ENCODE data around the gene GNAT1. TPM values are rescaled to one million over a fixed set of nuclear protein-coding genes. Genes with fewer than 3 reads are reported as not detected.

The GNAT1 gene
- total and polyA plus RNA-seq, 2 of the 13 experiments (the other 11 are each of a cell fraction or from before 2014, with no cell fraction given) = 0.15 TPM; not detected in 1

GRCh38 chr3:50208677-50209344, 17.4 kb downstream of the GNAT1 start (continued):
- TF ChIP-seq SMAD9 (CRISPR knock-in tag; IDR thresholded peaks at IDR 0.05) (no peak), TSC22D2 (CRISPR knock-in tag; IDR thresholded peaks at IDR 0.05; ENCODE audit: borderline replicate concordance) (peak; percentile 47; the same call in 1 of the 2 replicates), ATF5 (CRISPR knock-in tag; IDR thresholded peaks at IDR 0.05; ENCODE audit: low read depth) (no peak), NR2F1 (CRISPR knock-in tag; IDR thresholded peaks at IDR 0.05) (peak; percentile 86 to 90), FUBP1 (CRISPR knock-in tag; IDR thresholded peaks at IDR 0.05; ENCODE audit: borderline replicate concordance) (no peak), ERF (CRISPR knock-in tag; IDR thresholded peaks at IDR 0.05) (peak; percentile 71; the same call in 1 of the 2 replicates), ZSCAN30 (CRISPR knock-in tag; IDR thresholded peaks at IDR 0.05) (no peak), IRF2 (CRISPR knock-in tag; IDR thresholded peaks at IDR 0.05) (peak; percentile 90), BCLAF1 (IDR thresholded peaks at IDR 0.05) (no peak), MTA1 (CRISPR knock-in tag; IDR thresholded peaks at IDR 0.05; ENCODE audit: borderline replicate concordance) (peak; percentile 99; the same call in 1 of the 2 replicates), KDM1A (CRISPR knock-in tag; IDR thresholded peaks at IDR 0.05) (no peak), KDM5B (CRISPR knock-in tag; IDR thresholded peaks at IDR 0.05; ENCODE audit: borderline replicate concordance) (peak; percentile 85), ELF4 (CRISPR knock-in tag; IDR thresholded peaks at IDR 0.05; ENCODE audit: borderline replicate concordance) (no peak), ZMYM4 (CRISPR knock-in tag; IDR thresholded peaks at IDR 0.05) (peak; percentile 60; the same call in 1 of the 2 replicates), KAT7 (CRISPR knock-in tag; IDR thresholded peaks at IDR 0.05; ENCODE audit: borderline replicate concordance) (peak; percentile 64; the same call in 1 of the 2 replicates), ZNF260 (CRISPR knock-in tag; IDR thresholded peaks at IDR 0.05; ENCODE audit: borderline replicate concordance, low read depth) (no peak), SNAI1 (CRISPR knock-in tag; IDR thresholded peaks at IDR 0.05; ENCODE audit: borderline replicate concordance) (peak; percentile 71; the same call in 1 of the 2 replicates), ZNF790 (CRISPR knock-in tag; IDR thresholded peaks at IDR 0.05; ENCODE audit: borderline replicate concordance) (no peak; the same call in 1 of the 2 replicates), TCF7 (IDR thresholded peaks at IDR 0.05; ENCODE audit: low read depth) (peak; percentile 85), TEAD3 (CRISPR knock-in tag; optimal IDR thresholded peaks at IDR 0.05; ENCODE audit: borderline replicate concordance) (peak; percentile 73), ZNF362 (CRISPR knock-in tag; IDR thresholded peaks at IDR 0.05; ENCODE audit: borderline replicate concordance) (peak; percentile 64; the same call in 1 of the 2 replicates), HDAC1 (CRISPR knock-in tag; IDR thresholded peaks at IDR 0.05) (peak; percentile 94), LBX2 (CRISPR knock-in tag; IDR thresholded peaks at IDR 0.05; ENCODE audit: borderline replicate concordance) (no peak)

Data from HepG2 (cell line).